Fibroblast of pulmonary artery (primary cell): ENCODE measurements around the gene PCDHA6.
A peak's percentile ranks its signal among the peaks of the same experiment; 100 is the strongest.
"Not testable (repeated sequence)": the region's sequence is repeated elsewhere in the genome, so short reads cannot be mapped to it uniquely, and the experiment has no call there.

Source experiments
- DNase-seq: peaks from one replicate; pipeline ENCODE4 v3.0.0-alpha.2; 2010; ENCODE audit warnings: low read depth
- H3K4me3 ChIP-seq: replicated peaks from 2 replicates; pipeline ENCODE4 v1.5.1; 2011; ENCODE audit warnings: low read depth, mild to moderate bottlenecking, control low read depth, low read length, moderate library complexity
- TF ChIP-seq, protein P1 (sequence below): IDR thresholded peaks from 2 replicates; pipeline ENCODE4 v1.5.1; 2011; ENCODE audit warnings: mild to moderate bottlenecking, control low read depth, low read length, inconsistent platforms; ENCODE audit errors: missing control alignments

Gene PCDHA6

GRCh38 chr5:140794595-140795258 lies 33.0 kb upstream of the PCDHA6 start, which contains the start of gene PCDHA2:
TSS of gene PCDHA2 (plus strand) at chr5:140794852.
- DNase-seq: no peak
- TF ChIP-seq, protein P1, sequence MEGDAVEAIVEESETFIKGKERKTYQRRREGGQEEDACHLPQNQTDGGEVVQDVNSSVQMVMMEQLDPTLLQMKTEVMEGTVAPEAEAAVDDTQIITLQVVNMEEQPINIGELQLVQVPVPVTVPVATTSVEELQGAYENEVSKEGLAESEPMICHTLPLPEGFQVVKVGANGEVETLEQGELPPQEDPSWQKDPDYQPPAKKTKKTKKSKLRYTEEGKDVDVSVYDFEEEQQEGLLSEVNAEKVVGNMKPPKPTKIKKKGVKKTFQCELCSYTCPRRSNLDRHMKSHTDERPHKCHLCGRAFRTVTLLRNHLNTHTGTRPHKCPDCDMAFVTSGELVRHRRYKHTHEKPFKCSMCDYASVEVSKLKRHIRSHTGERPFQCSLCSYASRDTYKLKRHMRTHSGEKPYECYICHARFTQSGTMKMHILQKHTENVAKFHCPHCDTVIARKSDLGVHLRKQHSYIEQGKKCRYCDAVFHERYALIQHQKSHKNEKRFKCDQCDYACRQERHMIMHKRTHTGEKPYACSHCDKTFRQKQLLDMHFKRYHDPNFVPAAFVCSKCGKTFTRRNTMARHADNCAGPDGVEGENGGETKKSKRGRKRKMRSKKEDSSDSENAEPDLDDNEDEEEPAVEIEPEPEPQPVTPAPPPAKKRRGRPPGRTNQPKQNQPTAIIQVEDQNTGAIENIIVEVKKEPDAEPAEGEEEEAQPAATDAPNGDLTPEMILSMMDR: no peak
- H3K4me3 ChIP-seq: no peak within 1 kb of the TSS

DNA sequence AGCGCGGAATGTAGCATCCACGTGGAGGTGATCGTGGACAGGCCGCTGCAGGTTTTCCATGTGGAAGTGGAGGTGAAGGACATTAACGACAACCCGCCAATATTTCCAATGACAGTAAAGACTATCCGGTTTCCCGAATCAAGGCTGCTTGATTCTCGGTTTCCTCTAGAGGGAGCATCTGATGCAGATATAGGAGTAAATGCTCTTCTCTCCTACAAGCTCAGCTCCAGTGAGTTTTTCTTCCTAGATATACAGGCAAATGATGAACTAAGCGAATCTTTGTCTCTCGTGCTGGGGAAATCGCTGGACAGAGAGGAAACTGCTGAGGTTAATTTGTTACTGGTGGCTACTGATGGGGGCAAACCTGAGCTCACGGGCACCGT lies 32.5 kb upstream of the PCDHA6 start:
- DNase-seq: peak; percentile 7
- no peak overlapping the region for H3K4me3 ChIP-seq
- TF ChIP-seq, protein P1: peak; percentile 10

GRCh38 chr5:140796072-140796717 lies 31.6 kb upstream of the PCDHA6 start:
- not testable (repeated sequence) for DNase-seq, H3K4me3 ChIP-seq

DNA sequence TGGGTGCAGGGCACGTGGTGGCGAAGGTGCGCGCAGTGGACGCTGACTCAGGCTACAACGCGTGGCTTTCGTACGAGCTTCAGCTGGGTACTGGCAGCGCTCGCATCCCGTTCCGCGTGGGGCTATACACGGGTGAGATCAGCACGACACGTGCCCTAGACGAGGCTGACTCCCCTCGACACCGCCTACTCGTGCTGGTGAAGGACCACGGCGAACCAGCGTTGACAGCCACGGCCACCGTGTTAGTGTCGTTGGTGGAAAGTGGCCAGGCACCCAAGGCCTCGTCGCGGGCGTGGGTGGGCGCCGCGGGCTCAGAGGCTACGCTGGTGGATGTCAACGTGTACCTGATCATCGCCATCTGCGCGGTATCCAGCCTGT lies 31.1 kb upstream of the PCDHA6 start:
- no peak for DNase-seq
- no peak overlapping the region for H3K4me3 ChIP-seq
- TF ChIP-seq, protein P1: no peak

DNA sequence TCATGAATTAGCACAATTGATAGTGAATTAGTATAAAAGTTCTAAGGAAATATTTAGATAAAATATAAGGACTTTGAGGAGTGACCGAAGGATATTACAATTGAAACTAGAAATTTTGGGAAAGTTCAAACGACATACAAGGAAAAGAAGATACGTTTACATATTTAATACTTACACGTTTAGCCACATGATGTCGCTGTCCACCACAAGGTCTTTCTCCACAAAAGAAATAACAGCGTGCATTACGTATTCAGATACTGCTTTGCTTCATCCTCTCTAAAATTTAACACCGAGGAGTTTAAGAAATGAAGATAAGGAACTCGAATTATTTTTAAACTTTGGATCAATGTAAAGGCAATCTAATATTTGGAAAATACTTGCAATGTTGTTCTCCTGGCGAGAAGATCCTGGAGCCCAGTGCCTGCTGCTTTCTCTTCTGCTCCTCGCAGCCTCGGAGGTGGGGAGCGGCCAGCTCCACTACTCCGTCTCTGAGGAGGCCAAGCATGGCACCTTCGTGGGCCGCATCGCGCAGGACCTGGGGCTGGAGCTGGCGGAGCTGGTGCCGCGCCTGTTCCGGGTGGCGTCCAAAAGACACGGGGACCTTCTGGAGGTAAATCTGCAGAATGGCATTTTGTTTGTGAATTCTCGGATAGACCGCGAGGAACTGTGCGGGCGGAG lies 26.8 kb upstream of the PCDHA6 start, which contains the start of gene PCDHA3:
Gene PCDHA3, plus strand, starts transcription at position 242 of the 678 bp plus-strand sequence.
- H3K4me3 ChIP-seq: peak within 1 kb of the TSS; percentile 37
- TF ChIP-seq, protein P1: peak; percentile 26
- DNase-seq: peak; percentile 50

DNA sequence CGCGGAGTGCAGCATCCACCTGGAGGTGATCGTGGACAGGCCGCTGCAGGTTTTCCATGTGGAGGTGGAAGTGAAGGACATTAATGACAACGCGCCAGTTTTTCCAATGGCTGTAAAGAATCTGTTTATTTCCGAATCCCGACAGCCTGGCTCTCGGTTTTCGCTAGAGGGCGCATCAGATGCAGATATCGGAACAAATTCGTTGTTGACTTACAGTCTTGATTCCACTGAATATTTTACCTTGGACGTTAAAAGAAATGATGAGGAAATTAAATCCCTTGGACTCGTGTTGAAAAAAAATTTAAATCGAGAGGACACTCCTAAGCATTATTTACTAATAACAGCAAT lies 26.3 kb upstream of the PCDHA6 start:
- DNase-seq: peak; percentile 10
- H3K4me3 ChIP-seq: peak overlapping the region; percentile 37
- TF ChIP-seq, protein P1: peak; percentile 16

DNA sequence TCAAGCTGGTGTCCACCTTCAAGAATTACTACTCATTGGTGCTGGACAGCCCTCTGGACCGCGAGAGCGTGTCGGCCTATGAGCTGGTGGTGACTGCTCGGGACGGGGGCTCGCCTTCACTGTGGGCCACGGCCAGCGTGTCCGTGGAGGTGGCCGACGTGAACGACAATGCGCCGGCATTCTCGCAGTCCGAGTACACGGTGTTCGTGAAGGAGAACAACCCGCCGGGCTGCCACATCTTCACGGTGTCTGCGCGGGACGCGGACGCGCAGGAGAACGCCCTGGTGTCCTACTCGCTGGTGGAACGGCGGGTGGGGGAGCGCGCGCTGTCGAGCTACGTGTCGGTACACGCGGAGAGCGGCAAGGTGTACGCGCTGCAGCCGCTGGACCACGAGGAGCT lies 25.4 kb upstream of the PCDHA6 start:
- H3K4me3 ChIP-seq, DNase-seq: not testable (repeated sequence)
